ENCODE results near the gene TKTL1. TPM values are rescaled to one million over a fixed set of nuclear protein-coding genes. Genes with fewer than 3 reads are reported as not detected.
"Not testable (repeated sequence)": the region's sequence is repeated elsewhere in the genome, so short reads cannot be mapped to it uniquely, and the experiment has no call there.

The TKTL1 gene
- total RNA-seq, 1 donor from 2014 or later: not detected

DNA sequence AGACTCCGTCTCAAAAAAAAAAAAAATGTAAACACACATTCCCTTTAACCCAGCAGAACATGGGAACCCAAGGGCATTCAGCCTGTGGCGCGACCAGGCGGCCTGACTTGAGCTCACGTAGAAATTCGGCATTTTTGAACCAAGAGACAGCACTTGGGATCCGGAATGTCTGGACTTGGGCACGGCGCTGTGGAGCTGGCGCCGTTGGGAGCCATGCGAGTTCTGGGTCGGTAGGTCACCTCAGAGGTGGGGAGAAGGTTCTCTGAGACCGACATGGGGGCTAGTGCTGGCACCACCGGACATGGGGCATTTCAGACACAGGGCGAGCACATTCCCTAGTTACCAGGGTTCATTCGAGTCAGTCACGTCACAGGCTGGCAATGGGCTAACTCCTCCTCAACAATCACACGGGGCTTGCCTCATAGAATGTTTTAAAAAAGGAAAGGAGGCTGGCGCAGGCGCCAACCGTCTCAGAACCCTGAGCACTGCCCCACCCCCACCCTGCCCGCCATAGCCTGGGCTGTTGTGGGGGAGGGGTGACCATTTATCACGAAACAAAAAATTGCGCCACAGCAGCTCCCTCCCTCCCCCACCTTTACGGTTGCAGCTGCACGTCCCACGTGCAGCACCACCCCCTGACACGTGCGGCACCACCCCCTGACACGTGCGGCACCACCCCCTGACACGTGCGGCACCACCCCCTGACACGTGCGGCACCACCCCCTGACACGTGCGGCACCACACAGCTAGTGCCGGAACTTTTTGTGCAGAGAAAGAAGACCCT, 612 bp upstream of the TKTL1 start, which contains the start of gene TEX28:
TSS of gene TEX28 (minus strand) at position 334 of the 784 bp plus-strand sequence. CDS start 3,007 bp downstream, outside the sequence.
- no peak for DNase-seq
- ATAC-seq: no peak

DNA sequence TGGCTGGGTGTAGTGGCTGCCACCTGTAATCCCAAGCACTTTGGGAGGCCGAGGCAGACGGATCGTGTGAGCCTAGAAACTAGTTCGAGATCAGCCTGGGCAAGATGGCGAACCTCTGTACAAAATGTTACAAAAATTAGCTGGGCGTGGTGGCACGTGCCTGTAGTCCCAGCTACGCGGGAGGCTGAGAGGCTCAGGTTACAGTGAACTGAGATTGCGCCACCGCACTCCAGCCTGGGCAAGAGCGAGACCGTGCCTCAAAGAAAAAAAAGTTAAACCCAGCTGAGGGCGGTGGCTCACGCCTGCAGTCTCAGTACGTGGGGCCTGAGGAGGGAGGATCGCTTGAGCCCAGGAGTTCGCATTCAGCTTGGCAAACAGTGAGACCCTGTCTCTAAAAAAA, 1.1 kb downstream of the TKTL1 start:
- H3K4me1 ChIP-seq: no peaks in the 10 kb centered on the region
- TF ChIP-seq, protein P1, sequence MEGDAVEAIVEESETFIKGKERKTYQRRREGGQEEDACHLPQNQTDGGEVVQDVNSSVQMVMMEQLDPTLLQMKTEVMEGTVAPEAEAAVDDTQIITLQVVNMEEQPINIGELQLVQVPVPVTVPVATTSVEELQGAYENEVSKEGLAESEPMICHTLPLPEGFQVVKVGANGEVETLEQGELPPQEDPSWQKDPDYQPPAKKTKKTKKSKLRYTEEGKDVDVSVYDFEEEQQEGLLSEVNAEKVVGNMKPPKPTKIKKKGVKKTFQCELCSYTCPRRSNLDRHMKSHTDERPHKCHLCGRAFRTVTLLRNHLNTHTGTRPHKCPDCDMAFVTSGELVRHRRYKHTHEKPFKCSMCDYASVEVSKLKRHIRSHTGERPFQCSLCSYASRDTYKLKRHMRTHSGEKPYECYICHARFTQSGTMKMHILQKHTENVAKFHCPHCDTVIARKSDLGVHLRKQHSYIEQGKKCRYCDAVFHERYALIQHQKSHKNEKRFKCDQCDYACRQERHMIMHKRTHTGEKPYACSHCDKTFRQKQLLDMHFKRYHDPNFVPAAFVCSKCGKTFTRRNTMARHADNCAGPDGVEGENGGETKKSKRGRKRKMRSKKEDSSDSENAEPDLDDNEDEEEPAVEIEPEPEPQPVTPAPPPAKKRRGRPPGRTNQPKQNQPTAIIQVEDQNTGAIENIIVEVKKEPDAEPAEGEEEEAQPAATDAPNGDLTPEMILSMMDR (IDR thresholded peaks at IDR 0.05): no peak
- intact Hi-C loops (cut with DNase I): no loop called here
- H3K27me3 ChIP-seq (ENCODE audit: low read depth): no peaks in the 10 kb centered on the region
- DNase-seq: no peak
- H3K9me3 ChIP-seq: no peaks in the 10 kb centered on the region
- H3K4me3 ChIP-seq: no peak overlapping the region
- ATAC-seq: no peak
- no peak overlapping the region for H3K27ac ChIP-seq
- no peaks in the 10 kb centered on the region for H3K36me3 ChIP-seq

More for the DNA sequence above, 612 bp upstream of the TKTL1 start, which contains the start of gene TEX28:
- TF ChIP-seq, protein P1 (IDR thresholded peaks at IDR 0.05): no peak
- Histone ChIP-seq H3K4me3 (no peak within 1 kb of the TSS), H3K27ac (no peak within 1 kb of the TSS), H3K36me3 (no peaks in the 10 kb centered on the region), H3K27me3 (ENCODE audit: low read depth) (no peaks in the 10 kb centered on the region), H3K9me3 (no peaks in the 10 kb centered on the region), H3K4me1 (no peaks in the 10 kb centered on the region)
- intact Hi-C loops (cut with DNase I): no loop called here

DNA sequence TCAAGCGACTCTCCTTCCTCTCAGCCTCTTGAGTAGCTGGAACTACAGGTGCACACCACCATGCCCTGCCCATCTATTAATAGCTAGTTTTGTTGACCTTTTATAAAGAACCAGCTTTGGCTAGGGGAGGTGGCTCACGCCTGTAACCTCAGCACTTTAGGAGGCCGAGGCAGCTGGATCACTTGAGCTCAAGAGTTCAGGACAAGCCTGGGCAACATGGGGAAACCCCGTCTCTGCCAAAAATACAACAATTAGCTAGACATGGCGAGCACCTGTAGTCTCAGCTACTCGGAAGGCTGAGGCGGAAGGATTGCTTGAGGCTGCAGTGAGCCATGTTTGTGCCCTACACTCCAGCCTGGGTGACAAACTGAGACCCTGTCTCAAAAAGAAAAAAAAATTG, 2.7 kb downstream of the TKTL1 start:
- DNase-seq (no peak), ATAC-seq (no peak)
- H3K27ac ChIP-seq: no peak overlapping the region
- no peaks in the 10 kb centered on the region for H3K36me3 ChIP-seq
- no peak overlapping the region for H3K4me3 ChIP-seq
- H3K27me3 ChIP-seq (ENCODE audit: low read depth): no peaks in the 10 kb centered on the region
- intact Hi-C loops (cut with DNase I): no loop called here
- no peaks in the 10 kb centered on the region for H3K4me1 ChIP-seq
- no peaks in the 10 kb centered on the region for H3K9me3 ChIP-seq
- TF ChIP-seq, protein P1 (IDR thresholded peaks at IDR 0.05): no peak

DNA sequence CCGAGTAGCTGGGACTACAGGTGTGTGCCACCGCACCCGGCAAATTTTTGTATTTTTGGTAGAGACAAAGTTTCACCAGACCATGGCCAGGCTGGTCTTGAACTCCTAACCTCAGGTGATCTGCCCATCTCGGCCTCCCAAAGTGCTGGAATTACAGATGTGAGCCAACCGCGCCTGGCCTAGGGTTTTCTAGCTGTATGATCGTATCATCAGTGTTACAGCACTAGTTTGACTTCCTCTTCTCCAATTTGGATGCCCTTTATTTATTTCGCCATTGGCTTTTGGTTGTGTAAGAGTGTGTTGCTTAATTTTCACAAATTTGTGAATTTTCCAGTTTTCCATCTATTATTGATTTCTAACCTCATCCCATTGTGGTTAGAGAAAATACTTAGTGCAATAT, 5.2 kb downstream of the TKTL1 start:
- H3K27me3 ChIP-seq (ENCODE audit: low read depth): no peaks in the 10 kb centered on the region
- intact Hi-C loops (cut with DNase I): no loop called here
- H3K27ac ChIP-seq: no peak overlapping the region
- peak; percentile 53 for DNase-seq
- no peaks in the 10 kb centered on the region for H3K9me3 ChIP-seq
- H3K4me3 ChIP-seq: no peak overlapping the region
- no peaks in the 10 kb centered on the region for H3K4me1 ChIP-seq
- TF ChIP-seq, protein P1 (IDR thresholded peaks at IDR 0.05): no peak
- no peaks in the 10 kb centered on the region for H3K36me3 ChIP-seq
- ATAC-seq: no peak

DNA sequence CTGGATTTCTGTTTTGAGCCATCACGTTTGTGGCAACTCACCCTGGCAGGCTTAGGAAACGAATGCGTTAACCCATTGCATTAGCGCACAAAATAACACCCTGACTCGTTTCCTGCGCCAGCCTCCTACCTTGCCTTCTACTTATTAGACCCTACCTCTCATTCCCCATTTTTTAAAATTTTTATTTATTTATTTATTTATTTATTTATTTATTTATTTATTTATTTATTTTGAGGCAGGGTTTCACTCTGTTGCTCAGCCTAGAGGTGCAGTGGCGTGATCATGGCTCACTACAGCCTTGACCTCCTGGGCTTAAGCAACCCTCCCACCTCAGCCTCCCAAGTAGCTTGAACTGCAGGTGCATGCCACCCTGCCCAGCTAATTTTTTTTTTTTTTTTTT, 7.4 kb downstream of the TKTL1 start:
- ATAC-seq: not testable (repeated sequence)

DNA sequence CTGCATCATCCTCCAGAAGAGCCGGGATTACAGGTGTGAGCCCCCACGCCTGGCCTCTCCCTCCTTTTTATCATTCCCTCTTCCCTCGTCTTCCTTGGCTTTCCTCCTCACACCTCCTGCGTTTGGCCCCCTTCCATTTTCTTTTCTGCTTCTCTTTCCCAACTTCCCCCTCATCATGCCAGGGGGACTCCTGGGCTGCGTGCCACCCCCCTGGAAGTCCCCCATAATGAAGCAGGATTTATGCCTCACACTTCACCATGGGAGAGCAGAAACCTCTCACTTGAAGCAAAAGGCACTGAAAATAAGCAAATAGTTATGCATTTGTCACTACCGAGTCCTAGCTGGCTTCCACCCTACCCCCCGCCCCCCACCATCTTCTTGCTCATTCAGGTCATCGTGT, 7.9 kb downstream of the TKTL1 start:
- Histone ChIP-seq H3K4me3 (no peak overlapping the region), H3K27ac (no peak overlapping the region), H3K36me3 (no peaks in the 10 kb centered on the region), H3K4me1 (no peaks in the 10 kb centered on the region), H3K27me3 (ENCODE audit: low read depth) (no peaks in the 10 kb centered on the region), H3K9me3 (no peaks in the 10 kb centered on the region)
- DNase-seq: no peak
- no peak for ATAC-seq
- intact Hi-C loops (cut with DNase I): no loop called here
- TF ChIP-seq, protein P1 (IDR thresholded peaks at IDR 0.05): no peak

More for the DNA sequence above, 7.4 kb downstream of the TKTL1 start:
- H3K4me3 ChIP-seq; H3K27ac ChIP-seq; DNase-seq; intact Hi-C loops (cut with DNase I); H3K36me3 ChIP-seq; H3K4me1 ChIP-seq; H3K27me3 ChIP-seq (ENCODE audit: low read depth); H3K9me3 ChIP-seq: not testable (repeated sequence)
